Glomerular endothelial cell (primary cell): Measurements from ENCODE around the gene METTL16. TPM values are rescaled to one million over a fixed set of nuclear protein-coding genes. Genes with fewer than 3 reads are reported as not detected.
"Not testable (repeated sequence)": the region's sequence is repeated elsewhere in the genome, so short reads cannot be mapped to it uniquely, and the experiment has no call there.

Experiments
- DNase-seq: peaks from one replicate; pipeline ENCODE4 v3.0.0-alpha.2; 2011; ENCODE audit warnings: low read depth, low spot score; ENCODE audit errors: extremely low read depth
- total RNA-seq: library from RNA; depleted of rRNA; stranded (reverse); fragments of >200 nt; gene quantifications from 2 replicates; pipeline ENCODE4 v1.2.3, GENCODE V29; 2015

Gene METTL16, protein sequence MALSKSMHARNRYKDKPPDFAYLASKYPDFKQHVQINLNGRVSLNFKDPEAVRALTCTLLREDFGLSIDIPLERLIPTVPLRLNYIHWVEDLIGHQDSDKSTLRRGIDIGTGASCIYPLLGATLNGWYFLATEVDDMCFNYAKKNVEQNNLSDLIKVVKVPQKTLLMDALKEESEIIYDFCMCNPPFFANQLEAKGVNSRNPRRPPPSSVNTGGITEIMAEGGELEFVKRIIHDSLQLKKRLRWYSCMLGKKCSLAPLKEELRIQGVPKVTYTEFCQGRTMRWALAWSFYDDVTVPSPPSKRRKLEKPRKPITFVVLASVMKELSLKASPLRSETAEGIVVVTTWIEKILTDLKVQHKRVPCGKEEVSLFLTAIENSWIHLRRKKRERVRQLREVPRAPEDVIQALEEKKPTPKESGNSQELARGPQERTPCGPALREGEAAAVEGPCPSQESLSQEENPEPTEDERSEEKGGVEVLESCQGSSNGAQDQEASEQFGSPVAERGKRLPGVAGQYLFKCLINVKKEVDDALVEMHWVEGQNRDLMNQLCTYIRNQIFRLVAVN
- 20.9 and 34.2 TPM in 2 replicates for total RNA-seq

DNA sequence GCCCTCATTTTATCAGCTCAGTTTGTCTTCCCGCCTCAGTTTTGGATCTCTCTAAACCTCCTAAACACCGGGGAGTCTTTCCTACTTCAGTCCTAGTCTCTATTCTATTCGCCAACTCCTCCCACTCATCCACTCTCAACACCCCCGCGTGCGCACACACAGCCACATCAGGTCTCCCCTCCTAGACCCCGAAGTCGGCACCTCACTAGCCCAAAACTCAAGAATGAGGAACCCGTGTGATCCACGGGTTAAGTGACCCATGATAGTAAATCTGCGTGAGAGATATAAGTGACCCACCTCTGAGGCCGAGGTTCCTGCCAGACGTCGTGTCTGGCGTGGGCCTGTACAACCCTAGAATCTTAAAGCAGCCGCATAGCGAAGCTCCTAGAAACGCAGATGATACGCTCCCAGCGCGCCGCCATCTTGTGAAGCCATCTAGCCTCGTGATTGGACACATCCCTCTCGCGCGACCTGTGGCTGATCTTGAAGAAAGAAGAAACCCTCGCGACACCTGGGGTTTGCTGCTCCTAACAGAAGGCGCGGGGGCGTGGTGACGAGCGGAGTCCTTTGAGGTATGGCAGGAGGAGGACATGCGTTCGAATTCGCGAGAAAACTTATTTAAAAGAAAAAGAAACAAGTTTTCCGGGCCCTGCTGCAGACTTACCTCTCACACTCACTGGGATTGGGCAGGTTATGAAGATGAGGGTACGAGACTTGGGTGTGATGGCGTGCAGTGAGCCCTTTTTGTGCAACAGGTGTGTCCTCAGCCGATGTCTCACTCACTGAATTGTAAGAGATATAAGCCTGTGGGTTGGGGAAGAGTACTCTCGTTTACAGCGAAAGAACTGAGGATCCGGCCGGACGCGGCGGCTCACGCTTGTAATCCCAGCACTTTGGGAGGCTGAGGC lies at the start of gene METTL16:
METTL16 (minus strand) TSS at position 427 of the 908 bp plus-strand sequence. CDS start 9,557 bp downstream, outside the sequence.
- peak; percentile 97 for DNase-seq

DNA sequence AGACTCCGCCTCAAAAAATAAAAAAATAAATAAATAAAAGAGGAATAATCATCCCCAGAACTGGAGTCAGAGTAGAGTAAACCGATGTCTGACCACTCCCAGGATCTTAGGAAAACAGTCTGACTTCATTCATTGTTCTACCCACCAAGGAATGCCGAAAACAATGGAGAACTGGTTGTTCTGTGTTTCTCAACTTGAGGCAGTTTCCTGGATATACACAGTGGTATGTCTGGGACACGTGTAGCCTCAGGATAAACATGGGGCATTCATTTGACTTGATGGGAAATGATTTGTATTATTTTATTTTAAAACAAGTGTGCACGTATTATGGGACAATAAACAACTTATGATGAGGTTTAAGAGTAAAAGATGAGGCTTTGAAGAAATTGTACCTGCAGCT lies 49.0 kb upstream of the METTL16 start:
- DNase-seq: peak; percentile 33

DNA sequence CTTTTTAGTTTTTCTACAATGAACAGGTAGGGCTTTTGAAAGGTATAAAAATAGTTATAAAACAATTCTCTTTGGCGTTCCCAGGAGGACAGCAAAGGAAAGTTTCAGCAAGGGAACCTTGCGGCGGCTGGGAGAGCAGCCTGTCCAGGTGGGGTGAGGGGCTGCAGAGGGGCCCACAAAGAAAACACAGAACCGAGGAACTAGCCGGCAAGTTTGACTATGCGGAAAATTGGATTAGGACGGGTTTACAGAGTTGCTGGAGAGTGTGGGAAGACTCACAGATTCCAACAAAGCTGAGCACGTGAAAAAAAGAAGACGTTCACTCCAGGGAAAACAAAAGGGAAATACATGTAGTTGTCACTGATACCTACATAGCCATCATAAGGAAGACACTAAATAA lies 40.2 kb upstream of the METTL16 start:
- DNase-seq: no peak

DNA sequence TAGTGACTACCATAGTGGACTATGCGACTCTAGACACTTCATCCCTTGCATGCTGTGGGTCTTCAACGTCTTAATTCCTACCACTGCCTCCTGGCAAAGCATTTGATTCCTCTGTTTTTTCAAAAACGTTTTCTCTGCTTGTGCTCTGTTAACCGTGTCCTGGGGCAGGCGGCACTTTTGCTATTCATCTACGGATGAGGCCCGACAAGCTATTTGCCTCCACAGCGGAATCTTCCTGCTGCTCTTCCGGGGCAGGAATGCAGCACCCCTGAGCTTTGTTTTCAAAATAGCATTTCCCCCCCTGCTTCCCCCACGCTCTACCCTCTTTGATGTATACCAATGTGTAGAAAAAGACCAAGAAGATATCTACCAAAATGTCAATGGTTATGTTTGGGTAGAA lies 39.8 kb upstream of the METTL16 start:
- DNase-seq: no peak

DNA sequence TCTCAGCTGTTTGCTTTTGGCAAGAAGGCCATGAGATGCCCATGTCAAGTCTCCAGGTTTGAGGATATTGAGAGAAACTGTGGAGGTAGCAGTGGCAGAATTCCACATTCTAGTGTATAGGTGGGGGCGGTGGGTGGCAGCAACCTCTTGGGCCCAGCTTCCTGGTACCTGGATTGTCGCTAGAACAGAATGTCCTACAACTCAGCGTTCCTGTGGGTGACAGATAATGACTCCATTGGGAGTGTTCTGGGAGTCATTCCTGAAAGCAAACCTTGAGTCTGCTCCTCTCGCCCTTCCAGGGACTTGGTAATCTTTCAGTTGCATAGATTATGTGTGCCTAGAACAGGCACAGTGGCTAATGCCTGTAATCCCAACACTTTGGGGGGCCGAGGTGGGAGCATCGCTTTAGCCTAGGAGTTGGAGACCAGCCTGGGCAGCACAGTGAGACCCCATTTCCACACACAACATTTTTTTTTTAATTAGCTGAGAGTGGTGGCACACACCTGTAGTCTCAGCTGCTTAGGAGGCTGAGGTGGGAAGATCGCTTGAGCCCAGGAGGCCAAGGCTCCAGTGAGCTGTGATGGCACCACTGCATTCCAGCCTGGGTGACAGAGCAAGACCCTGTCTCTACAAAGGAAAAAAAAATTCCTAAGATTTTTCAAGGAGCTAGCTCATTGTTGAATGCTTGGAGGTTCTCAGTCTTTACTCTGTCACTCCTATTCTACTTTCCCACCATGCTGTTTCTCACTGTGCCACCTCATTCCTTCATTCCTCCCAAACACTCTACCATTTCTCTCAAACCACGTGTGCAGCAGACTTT lies 37.9 kb upstream of the METTL16 start:
- no peak for DNase-seq

DNA sequence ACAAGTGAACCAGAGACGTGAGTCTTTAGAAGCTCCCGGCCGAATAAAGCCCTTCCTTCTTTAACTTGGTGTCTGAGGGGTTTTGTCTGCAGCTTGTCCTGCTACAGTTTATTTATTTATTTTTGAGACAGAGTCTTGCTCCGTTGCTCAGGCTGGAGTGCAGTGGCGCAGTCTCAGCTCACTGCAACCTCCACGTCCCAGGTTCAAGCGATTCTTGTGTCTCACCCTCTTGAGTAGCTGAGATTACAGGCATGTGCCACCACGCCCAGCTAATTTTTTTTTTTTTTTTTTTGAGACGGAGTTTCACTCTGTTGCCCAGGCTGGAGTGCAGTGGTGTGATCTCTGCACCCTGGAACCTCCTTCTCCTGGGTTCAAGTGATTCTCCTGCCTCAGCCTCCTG lies 36.3 kb upstream of the METTL16 start:
- not testable (repeated sequence) for DNase-seq

DNA sequence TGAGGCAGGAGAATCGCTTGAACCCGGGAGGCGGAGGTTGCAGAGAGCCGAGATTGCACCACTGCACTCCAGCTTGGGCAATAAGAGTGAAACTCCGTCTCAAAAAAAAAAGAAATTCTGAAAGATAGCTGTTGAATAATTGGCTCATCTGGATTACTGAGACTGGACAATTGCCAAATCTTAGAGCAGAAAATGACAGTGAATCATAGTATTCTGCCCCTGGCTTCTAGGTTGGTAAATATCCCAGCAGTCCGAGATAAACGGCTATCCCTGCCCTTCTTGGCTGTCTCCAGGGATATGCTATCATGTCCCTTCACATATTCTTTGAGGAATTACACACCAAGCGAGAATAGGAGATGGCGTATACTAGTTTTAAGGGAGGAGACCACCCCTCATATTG lies 35.5 kb upstream of the METTL16 start:
- DNase-seq: no peak

DNA sequence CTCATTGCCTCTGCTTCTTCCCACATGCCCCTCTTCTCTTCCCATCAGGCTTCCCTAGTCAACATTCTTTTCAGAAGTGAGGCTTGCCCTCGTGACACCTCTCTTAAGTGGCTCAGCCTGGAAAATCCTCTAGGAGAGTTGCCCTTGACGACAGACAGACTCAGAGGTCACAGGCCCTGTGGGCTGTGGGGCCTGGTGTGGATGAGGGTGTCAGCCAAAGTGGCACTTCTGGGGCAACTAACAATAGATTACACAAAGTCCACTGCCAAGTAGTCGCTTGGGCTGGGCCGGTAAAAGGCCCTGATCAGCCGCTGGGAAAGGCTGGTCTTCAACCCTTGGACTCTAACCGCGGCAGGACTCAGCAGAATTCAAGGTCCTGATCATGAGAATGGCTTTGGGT lies 33.7 kb upstream of the METTL16 start:
- DNase-seq: no peak

DNA sequence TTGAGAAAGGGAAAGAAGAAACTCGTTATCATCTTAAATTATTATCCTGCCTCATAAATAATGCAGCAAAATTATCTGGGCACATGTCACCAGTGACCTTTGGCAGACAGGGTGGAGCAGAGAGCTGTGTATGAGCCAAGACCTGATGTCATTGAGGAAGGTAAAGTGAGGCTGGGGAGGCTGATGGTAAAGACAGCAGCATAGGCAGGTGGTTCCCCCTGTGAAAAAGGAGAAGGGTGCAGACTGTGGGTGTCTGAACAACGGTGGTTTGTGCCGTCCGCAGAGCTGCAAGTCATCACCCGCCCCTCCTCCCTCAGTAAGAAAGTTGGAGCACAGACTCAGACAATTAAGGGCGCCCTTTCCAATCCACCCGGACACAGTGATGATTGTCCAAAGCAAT lies 30.8 kb upstream of the METTL16 start:
- DNase-seq: no peak

DNA sequence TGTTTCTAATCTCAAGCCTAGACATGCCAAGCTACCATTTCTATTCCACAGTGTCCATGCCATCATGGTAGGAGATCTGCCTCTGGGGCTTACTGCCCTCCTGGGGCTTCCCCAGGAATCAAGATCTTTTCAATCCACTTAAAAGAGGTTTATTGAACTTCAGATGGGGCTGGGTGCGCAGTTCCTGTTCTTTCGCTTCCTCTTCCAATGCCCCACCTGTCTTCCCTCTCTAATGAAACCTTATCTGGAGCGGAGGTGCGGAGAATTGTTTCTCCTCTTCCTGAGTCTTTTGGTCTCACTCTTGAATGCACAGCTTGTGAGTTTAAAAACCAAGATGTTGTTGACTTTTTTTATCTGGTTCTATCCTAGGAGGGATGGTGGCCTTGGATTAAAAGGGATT lies 30.4 kb upstream of the METTL16 start:
- DNase-seq: no peak

DNA sequence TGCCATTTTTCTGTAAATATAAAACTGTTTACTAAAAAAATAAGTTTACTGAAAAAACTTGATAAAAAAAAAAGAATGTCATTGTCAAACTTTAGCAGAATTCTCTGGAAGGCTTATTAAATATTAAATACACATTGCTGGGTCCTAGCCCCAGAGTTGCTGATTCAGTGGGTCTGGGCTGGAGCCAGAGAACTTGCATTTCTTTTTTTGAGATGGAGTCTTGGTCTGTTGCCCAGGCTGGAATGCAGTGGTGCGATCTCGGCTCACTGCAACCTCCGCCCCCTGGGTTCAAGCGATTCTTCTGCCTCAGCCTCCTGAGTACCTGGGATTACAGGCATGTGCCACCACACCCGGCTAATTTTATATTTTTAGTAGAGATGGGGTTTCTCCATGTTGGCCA lies 25.9 kb upstream of the METTL16 start:
- DNase-seq: not testable (repeated sequence)

DNA sequence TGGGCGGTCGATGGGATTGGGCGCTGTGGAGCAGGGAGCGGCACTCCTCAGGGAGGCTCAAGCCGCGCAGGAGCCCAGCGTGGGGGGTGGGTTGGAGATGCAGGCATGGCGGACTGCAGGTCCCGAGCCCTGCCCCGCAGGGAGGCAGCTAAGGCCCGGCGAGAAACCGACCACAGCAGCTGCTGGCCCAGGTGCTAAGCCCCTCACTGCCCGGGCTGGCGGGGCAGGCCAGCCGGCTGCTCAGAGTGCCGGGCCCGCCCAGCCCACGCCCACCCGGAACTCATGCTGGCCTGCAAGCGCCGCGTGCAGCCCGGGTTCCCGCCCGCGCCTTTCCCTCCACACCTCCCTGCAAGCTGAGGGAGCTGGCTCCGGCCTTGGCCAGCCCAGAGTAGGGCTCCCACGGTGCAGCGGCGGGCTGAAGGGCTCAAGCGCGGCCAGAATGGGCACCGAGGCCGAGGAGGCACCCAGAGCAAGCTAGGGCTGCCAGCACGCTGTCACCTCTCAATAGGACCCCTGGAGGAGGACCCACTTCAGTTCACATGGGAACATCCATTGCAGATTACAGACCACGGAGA lies 20.5 kb upstream of the METTL16 start:
- no peak for DNase-seq

DNA sequence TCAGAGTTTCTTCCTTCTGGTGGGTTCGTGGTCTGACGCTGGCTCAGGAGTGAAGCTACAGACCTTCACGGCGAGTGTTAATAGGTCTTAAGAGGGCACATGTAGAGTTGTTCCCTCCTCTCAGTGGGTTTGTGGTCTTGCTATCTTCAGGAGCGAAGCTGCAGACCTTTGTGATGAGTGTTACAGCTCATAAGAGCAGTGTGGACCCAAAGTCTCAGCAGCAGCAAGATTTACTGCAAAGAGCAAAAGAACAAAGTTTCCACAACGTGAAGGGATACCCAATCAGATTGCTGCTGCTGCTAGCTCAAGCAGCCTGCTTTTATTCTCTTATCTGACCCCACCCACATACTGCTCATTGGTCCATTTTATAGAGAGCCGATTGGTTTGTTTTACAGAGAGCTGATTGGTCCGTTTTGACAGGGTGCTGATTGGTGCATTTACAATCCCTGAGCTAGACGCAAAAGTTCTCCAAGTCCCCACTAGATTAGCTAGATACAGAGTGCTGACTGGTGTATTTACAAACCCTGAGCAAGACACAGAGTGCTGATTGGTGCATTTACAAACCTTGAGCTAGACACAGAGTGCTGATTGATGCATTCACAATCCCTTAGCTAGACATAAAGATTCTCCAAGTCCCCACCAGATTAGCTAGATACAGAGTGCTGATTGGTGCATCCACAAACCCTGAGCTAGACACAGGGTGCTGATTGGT lies 19.7 kb upstream of the METTL16 start:
- not testable (repeated sequence) for DNase-seq

DNA sequence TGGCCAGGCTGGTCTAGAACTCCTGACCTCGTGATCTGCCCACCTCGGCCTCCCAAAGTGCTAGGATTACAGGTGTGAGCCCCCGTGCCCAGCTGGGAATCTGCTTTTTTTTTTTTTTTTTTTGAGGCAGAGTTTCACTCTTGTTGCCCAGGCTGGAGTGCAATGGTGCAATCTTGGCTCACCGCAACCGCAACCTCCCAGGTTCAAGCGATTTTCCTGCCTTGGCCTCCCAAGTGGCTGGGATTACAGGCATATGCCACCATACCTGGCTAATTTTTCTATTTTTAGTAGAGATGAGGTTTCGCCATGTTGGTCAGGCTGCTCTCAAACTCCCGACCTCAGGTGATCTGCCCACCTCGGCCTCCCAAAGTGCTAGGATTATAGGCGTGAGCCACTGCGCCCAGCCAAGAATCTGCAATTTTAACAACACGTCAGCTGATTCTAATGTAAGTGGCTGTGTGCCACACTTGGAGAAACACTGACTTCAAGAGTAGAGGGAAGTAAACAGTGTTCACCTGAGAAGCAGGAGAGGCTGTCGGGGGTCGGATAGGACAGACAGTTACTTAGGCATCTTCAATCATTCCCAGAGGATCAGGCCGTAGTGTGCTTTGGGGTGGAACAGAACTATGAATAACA lies 10.2 kb upstream of the METTL16 start:
- DNase-seq: not testable (repeated sequence)

DNA sequence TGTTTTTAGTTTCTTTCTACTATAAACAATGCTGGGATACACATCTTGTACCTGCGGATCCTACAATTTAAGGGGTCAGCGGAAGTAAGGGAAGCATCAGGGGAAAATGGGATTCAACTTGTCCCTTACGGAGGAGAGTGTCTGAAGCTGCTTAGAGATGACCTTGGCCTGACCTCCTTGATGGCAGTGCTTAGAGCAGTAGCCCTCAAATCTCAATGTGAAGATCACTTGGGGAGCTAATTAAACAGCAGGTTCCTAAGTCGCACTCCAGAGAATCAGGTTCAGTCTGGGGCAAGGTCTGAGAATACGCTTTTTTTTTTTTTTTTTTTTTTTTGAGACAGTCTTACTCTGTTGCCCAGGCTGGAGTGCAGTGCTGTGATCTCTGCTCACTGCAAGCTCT lies 9.6 kb upstream of the METTL16 start:
- DNase-seq: no peak

DNA sequence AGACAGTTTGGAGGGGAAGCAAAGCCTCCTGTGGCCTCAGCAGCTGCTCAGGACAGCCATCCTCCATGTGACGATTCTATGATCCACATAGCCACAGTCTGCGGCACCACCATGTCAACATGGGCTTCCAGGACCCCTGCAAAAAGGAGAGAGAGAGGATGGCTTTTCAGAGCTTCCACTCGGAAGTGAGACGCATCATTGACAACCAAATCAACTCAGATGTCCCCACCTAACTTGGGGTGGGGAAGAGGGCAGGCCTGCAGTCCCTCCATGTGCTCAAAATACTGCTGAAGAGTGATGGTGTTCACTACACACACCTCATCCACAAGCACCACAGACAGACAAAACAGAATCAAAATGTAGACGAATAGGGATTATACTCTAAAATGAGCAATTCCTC lies 5.9 kb upstream of the METTL16 start:
- no peak for DNase-seq

DNA sequence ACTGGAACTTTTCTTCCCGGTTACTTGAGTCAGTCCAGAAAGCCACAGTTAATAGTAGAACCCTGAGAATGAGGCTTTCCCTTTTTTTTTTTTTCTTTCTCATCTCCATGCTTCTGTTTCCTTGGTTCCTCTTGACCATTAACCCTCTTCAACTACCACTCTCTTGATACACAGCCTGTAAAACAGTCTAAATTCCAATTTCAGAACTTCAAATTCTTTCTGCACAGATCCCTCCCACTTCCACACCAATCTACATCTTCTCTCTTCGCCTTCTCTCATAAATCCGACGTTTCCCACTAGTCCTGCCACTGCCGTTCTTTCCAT lies 588 bp downstream of the METTL16 start:
- DNase-seq: peak; percentile 1

DNA sequence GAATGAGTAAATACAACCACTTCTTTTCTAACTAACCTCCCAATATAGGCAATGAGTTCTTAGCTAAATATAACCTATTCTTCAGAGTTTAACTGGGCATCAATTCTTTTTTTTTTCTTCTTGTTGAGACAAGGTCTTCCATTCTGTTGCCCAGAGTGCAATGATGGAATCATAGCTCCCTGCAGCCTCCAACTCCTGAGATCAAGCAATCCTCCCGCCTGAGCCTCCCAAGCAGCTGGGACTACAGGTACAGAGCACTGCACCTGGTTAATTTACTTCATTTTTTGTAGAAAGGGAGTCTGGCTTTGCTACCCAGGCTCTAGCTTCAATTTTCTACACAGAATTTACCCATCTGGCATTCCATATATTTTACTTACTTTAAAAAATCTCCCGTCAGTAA lies 1.1 kb downstream of the METTL16 start:
- DNase-seq: no peak

DNA sequence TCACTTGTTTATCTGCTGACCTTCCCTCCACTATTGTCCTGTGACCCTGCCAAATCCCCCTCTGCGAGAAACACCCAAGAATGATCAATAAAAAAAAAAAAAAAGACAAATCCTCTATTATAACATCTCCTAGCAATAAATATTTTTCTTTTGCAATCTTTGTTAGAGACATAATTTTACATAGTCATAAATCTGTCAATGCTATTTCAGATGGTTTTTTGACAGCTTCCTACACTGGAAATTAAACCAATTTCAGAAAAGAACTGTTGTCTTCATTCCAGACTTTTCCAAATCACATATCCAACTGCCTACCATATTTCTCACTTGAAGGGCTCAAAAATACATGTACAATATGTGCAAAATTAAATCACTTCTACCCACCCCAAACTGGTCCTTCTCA lies 3.7 kb downstream of the METTL16 start:
- no peak for DNase-seq
